ENCODE data around the gene SAMD1.

GRCh38 chr19:14122924-14123323, 32.4 kb upstream of the SAMD1 start:
- no peak for TF ChIP-seq CTCF (IDR thresholded peaks at IDR 0.05)
- TF ChIP-seq SMC3 (IDR thresholded peaks at IDR 0.05) = no peak
- no peak for TF ChIP-seq REST (IDR thresholded peaks at IDR 0.05)
- TF ChIP-seq MAX (IDR thresholded peaks at IDR 0.05) = no peak
- no peak for TF ChIP-seq EHMT2 (IDR thresholded peaks at IDR 0.05; ENCODE audit: low read depth)
- no peak for TF ChIP-seq ZNF302 (CRISPR knock-in tag; IDR thresholded peaks at IDR 0.05)
- no peak for TF ChIP-seq POLR2A (IDR thresholded peaks at IDR 0.05; ENCODE audit: low read length)
- no peak for TF ChIP-seq RCOR1 (IDR thresholded peaks at IDR 0.05; ENCODE audit: low read depth, low read length)
- TF ChIP-seq JUN (IDR thresholded peaks at IDR 0.05) = no peak
- no peak for TF ChIP-seq TP53 (CRISPR knock-in tag; IDR thresholded peaks at IDR 0.05)
